GM12874 (cell line): ENCODE measurements around the gene EEPD1.

Experiments
- CTCF ChIP-seq: IDR thresholded peaks from 2 replicates; pipeline ENCODE4 v1.5.1; 2011; ENCODE audit warnings: low read depth, mild to moderate bottlenecking, control low read depth, low read length, moderate library complexity; ENCODE audit not compliant: insufficient read depth

The EEPD1 gene

GRCh38 chr7:36115448-36116321 lies 37.4 kb upstream of the EEPD1 start:
- no peak for TF ChIP-seq CTCF

- TF ChIP-seq CTCF = no peak
These were observed 36.5 kb upstream of the EEPD1 start for GRCh38 chr7:36116347-36117202.

- TF ChIP-seq CTCF = no peak
These were observed 35.7 kb upstream of the EEPD1 start for GRCh38 chr7:36117203-36117840.

- TF ChIP-seq CTCF = no peak
These were observed 34.7 kb upstream of the EEPD1 start for GRCh38 chr7:36118344-36118743.

- no peak for TF ChIP-seq CTCF
These were observed 33.9 kb upstream of the EEPD1 start for GRCh38 chr7:36119005-36119706.

GRCh38 chr7:36127075-36127740 lies 25.8 kb upstream of the EEPD1 start:
- no peak for TF ChIP-seq CTCF
